CD4-positive, alpha-beta T cell treated with Interleukin-2 at 100 ng/mL for 4 hours (primary cell): ENCODE measurements around the gene TCFL5.

ENCODE experiments used
- DNase-seq: peaks from one replicate; pipeline ENCODE4 v3.0.0-alpha.2; 2020; ENCODE audit warnings: low spot score

TCFL5 gene

GRCh38 chr20:62809530-62810428 lies 51.8 kb downstream of the TCFL5 start:
- DNase-seq: no peak

GRCh38 chr20:62808211-62808865 lies 53.3 kb downstream of the TCFL5 start:
- peak; percentile 77 for DNase-seq

GRCh38 chr20:62807444-62808210 lies 54.0 kb downstream of the TCFL5 start:
- no peak for DNase-seq

GRCh38 chr20:62806383-62807050 lies 55.1 kb downstream of the TCFL5 start:
- DNase-seq: no peak

GRCh38 chr20:62805711-62806382 lies 55.8 kb downstream of the TCFL5 start:
- DNase-seq: no peak

GRCh38 chr20:62805155-62805710 lies 56.4 kb downstream of the TCFL5 start:
- no peak for DNase-seq

- peak; percentile 68 for DNase-seq
Observed at GRCh38 chr20:62804627-62805154, 56.9 kb downstream of the TCFL5 start, which contains the start of gene OGFR. TSS of gene OGFR (plus strand) at chr20:62804835. CDS start at chr20:62804860, 25 bp downstream.

- peak; percentile 10 for DNase-seq
Observed at GRCh38 chr20:62804021-62804626, 57.5 kb downstream of the TCFL5 start.

- DNase-seq: no peak
Observed at GRCh38 chr20:62802026-62802712, 59.5 kb downstream of the TCFL5 start.

GRCh38 chr20:62801284-62802010 lies 60.2 kb downstream of the TCFL5 start:
- DNase-seq: no peak

GRCh38 chr20:62800314-62801259 lies 61.0 kb downstream of the TCFL5 start:
- no peak for DNase-seq

- DNase-seq: no peak
Observed at GRCh38 chr20:62799873-62800272, 61.7 kb downstream of the TCFL5 start.

- DNase-seq: no peak
Observed at GRCh38 chr20:62799459-62799858, 62.2 kb downstream of the TCFL5 start.

GRCh38 chr20:62799036-62799435 lies 62.6 kb downstream of the TCFL5 start:
- DNase-seq: no peak

GRCh38 chr20:62797671-62798532 lies 63.7 kb downstream of the TCFL5 start:
- no peak for DNase-seq

GRCh38 chr20:62796699-62797491 lies 64.7 kb downstream of the TCFL5 start:
- DNase-seq: no peak
